Activated T-helper 1 cell treated with anti-CD3 and anti-CD28 coated beads, Interleukin-12 subunit alpha, Interleukin-12 subunit beta, Interleukin-2, Interleukin-4 antibody, amounts not matched to agents 30 ng/mL and 10 ng/mL and 1 ng/mL, durations not matched to agents 14 hours and 24 hours and 36 hours (primary cell): ENCODE data around the gene ULK4. TPM values are rescaled to one million over a fixed set of nuclear protein-coding genes. Genes with fewer than 3 reads are reported as not detected.

ENCODE experiments used
- DNase-seq: peaks from one replicate; pipeline ENCODE4 v3.0.0; 2021; ENCODE audit warnings: low spot score
- H3K27ac Mint-ChIP-seq: one replicate; pipeline ENCODE4 v1.8.0; 2021; ENCODE audit warnings: mild to moderate bottlenecking, mixed read lengths
- H3K27me3 Mint-ChIP-seq: one replicate; pipeline ENCODE4 v1.8.0; 2022; ENCODE audit warnings: mild to moderate bottlenecking, moderate library complexity, mixed read lengths; ENCODE audit not compliant: insufficient read depth
- H3K36me3 Mint-ChIP-seq: one replicate; pipeline ENCODE4 v1.8.0; 2021; ENCODE audit warnings: low read depth, mixed read lengths
- H3K4me1 Mint-ChIP-seq: one replicate; pipeline ENCODE4 v1.8.0; 2021; ENCODE audit warnings: low read depth, mixed read lengths
- H3K4me3 Mint-ChIP-seq: one replicate; pipeline ENCODE4 v1.8.0; 2021; ENCODE audit warnings: mild to moderate bottlenecking, moderate library complexity, mixed read lengths
- H3K9me3 Mint-ChIP-seq: one replicate; pipeline ENCODE4 v1.8.0; 2021; ENCODE audit warnings: mixed read lengths
- intact Hi-C: fragments of 100-400 bp; cut with micrococcal nuclease; formaldehyde crosslinking; loops from one replicate; pipeline ENCODE4 v1.15.1; 2024
- total RNA-seq: library from RNA; stranded (reverse); gene quantifications from 2 replicates; pipeline ENCODE4 v1.2.3, GENCODE V29; 2022

The ULK4 gene
- total RNA-seq, 1 donor from 2014 or later: 7.3 TPM

DNA sequence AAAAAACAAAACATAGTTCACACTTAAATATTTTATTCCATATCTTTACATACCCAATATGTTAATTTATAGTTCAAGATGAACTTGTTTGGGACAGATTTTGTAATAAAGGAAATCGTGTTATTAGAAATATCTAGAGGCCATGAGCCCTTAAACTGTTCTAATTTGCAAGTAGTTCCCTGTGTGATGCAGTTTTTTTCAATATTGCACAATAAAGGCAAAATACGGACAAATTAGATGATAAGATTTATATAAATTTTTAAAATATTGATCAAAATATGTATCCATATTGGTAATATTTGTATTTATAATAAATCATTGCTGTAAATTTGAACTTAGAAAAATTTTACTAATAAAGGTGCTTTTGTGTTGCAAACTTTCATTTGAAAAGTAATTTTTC is 738.8 kb downstream of the ULK4 start:
- H3K36me3 Mint-ChIP-seq: peaks cover 37% of the 10 kb centered on the region
- no peaks in the 10 kb centered on the region for H3K27me3 Mint-ChIP-seq
- no peaks in the 10 kb centered on the region for H3K9me3 Mint-ChIP-seq

DNA sequence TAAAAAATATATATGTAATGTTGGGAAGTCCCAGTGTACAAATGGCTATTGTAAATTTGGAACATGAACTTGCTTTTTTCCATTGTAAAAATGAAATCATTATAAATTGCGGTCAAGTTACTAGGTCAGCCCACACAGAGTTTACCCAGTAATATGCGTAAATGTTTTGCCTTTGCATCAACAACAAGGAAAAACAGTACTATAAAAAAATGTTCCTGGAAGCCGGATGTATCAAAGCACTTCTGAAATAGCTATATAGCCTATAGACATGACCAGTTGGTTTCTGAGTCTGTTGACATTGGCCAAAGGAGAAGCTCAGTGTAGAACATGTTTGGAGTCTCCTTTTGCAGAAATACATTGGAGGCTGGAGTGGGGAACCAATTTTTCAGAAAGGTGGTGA is 739.4 kb downstream of the ULK4 start:
- Mint-ChIP-seq H3K27me3 (no peaks in the 10 kb centered on the region), H3K27ac (no peak overlapping the region), H3K4me1 (peaks cover 42% of the 10 kb centered on the region), H3K4me3 (no peak overlapping the region), H3K9me3 (no peaks in the 10 kb centered on the region), H3K36me3 (peaks cover 31% of the 10 kb centered on the region)
- DNase-seq: no peak
- intact Hi-C loops: no loop called here

More for the DNA sequence above, 738.8 kb downstream of the ULK4 start:
- Mint-ChIP-seq H3K4me3 (no peak overlapping the region), H3K4me1 (peaks cover 44% of the 10 kb centered on the region), H3K27ac (no peak overlapping the region)
- no peak for DNase-seq
- intact Hi-C loops: no loop called here

DNA sequence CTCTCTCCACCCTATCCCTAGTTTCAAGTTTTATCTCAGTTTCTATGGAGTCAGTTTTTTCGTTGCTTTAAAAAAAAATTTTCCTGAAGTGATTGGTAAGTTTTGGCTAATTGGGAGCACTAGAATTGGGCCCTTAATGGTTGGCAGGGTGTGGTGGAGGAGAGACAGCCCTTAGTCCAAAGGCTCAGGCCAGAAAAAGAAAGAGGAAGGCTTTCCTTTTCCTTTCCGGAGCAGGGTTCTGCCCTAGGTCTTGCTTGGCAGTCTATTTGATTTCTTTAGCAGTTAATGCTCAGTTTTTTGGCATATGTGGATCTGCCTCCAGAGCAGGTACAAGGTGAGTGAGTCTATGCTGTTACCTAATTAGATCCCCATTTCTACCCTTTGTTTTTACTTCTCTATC is 739.9 kb downstream of the ULK4 start:
- Mint-ChIP-seq H3K4me3 (no peak overlapping the region), H3K27me3 (no peaks in the 10 kb centered on the region), H3K4me1 (peaks cover 44% of the 10 kb centered on the region), H3K36me3 (peaks cover 29% of the 10 kb centered on the region), H3K27ac (no peak overlapping the region), H3K9me3 (no peaks in the 10 kb centered on the region)
- intact Hi-C loops: no loop called here
- DNase-seq: no peak

DNA sequence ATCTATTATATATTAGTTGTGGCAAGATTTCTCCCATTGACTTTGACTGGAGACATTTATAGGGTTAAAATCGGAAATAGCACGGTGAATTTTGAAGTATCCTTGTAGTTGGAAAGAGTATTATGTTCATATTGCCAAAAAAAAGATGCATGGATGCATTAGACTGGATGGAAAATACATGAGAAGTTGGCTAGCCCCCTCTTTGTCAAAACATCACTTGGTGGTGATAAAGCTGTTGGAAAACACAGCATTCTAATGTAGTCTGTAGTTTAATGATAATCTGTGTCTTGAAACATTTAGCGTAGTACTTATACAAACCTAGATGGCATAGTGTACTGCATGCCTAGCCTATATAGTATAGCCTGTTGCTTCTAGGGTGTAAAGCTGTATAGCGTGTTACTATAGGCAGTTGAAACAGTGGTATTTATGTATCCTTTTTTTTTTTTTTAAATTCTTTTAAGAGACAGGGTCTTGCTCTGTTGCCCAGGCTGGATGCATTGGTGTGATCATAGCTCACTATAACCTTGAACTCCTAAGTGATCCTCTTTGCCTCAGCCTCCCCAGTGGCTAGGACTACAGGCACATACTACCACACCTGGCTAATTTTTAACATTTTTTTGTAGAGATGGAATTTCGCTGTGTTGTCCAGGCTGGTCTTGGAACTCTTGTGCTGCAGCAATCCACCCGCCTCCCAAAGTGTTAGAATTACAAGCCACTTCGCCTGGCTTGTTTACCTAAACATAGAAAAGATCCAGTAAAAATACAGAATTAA is 740.8 kb downstream of the ULK4 start:
- Mint-ChIP-seq H3K9me3 (no peaks in the 10 kb centered on the region), H3K4me1 (peaks cover 50% of the 10 kb centered on the region), H3K36me3 (peaks cover 22% of the 10 kb centered on the region), H3K4me3 (no peak overlapping the region), H3K27me3 (no peaks in the 10 kb centered on the region), H3K27ac (no peak overlapping the region)
- DNase-seq: no peak
- intact Hi-C loops: no loop called here

DNA sequence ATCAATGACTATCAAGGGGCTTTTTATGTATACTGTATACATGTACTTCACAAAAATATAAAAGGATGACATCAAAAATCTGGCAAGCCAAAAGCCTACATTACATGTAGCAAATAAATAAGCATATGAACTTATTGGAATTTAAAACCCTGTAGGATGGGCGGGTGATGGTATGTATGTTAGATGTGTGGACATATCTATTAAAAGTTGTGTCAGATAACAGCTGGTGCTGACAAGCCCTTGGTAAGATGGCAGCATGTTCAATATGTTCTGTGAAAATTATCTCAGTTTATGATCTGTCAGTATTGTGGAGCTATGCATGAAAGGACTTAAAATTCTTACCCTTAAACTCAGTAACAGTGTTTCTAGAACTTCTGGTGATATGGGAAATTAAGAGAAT is 742.5 kb downstream of the ULK4 start:
- H3K36me3 Mint-ChIP-seq: peaks cover 7% of the 10 kb centered on the region

DNA sequence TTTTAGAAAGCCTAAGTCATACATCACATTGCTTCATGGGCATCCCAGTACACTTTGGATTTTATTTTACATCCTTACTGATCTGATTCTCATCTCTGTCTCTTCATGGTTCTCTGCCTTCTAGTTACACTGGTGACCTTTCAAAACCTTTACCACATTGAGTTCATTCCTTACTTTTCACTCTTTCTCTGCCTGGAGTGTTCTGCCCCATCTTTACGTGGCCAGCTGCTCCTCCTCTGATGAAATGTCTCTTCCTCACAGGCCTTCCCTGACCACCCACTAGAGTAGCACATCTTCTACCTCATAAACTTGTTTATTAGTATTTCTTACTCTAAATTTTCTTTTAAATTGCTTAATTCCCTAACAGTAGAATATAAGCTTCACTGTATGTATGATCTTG is 744.9 kb downstream of the ULK4 start:
- Mint-ChIP-seq H3K36me3 (peaks cover 5% of the 10 kb centered on the region), H3K27ac (peak overlapping the region; percentile 7), H3K27me3 (no peaks in the 10 kb centered on the region), H3K9me3 (no peaks in the 10 kb centered on the region), H3K4me1 (peaks cover 67% of the 10 kb centered on the region), H3K4me3 (no peak overlapping the region)
- intact Hi-C loops: loop anchor here (2.0 kb wide), 1 partner anchor 16 kb away; no protein-coding TSS in a partner anchor
- no peak for DNase-seq

More for the DNA sequence above, 742.5 kb downstream of the ULK4 start:
- no peak for DNase-seq
- Mint-ChIP-seq H3K27me3 (no peaks in the 10 kb centered on the region), H3K4me3 (no peak overlapping the region), H3K4me1 (peaks cover 59% of the 10 kb centered on the region), H3K9me3 (no peaks in the 10 kb centered on the region), H3K27ac (no peak overlapping the region)
- intact Hi-C loops: no loop called here

DNA sequence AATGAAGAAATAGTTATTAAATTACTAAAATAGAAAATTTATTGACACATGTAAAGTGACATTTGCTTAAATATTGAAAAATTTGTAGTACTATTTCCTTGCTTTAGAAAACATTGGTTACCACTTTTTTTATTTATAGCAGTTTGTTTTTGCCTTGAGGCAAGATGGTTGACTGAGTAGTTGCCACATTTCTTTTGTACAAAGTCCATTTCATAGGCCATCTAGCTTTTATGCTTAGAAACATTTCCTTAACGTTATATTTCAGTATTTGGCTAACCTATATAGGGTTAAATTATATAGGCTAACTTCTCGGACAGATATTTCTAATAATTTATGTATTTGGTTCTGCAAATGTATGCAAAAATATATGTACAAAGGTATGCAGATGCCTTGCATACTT is 745.5 kb downstream of the ULK4 start:
- no peak overlapping the region for H3K4me3 Mint-ChIP-seq
- H3K4me1 Mint-ChIP-seq: peaks cover 67% of the 10 kb centered on the region
- peaks cover 10% of the 10 kb centered on the region for H3K36me3 Mint-ChIP-seq
- intact Hi-C loops: loop anchor here (2.0 kb wide), 1 partner anchor 16 kb away; no protein-coding TSS in a partner anchor
- H3K27me3 Mint-ChIP-seq: no peaks in the 10 kb centered on the region
- no peak for DNase-seq
- H3K9me3 Mint-ChIP-seq: no peaks in the 10 kb centered on the region
- H3K27ac Mint-ChIP-seq: no peak overlapping the region

DNA sequence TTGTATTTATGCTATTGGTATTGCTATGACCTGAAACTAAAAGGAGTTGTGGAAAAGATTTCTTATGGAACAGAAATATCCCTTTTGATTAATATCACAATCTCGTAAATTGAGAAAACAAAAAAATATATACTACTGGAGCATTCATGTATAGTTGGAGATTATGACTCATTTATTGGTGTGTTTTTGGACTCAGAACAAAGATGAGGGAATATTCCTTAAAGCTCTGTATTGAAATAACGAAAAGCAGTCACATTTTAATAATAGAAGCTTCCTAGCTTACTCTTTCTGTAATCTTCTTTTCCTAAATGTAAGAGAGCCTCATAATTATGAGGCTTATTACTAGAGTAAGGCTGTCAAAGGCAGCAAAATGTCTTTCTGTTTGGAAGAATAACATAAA is 748.3 kb downstream of the ULK4 start:
- Mint-ChIP-seq H3K4me3 (no peak overlapping the region), H3K9me3 (no peaks in the 10 kb centered on the region), H3K27me3 (no peaks in the 10 kb centered on the region), H3K4me1 (peaks cover 56% of the 10 kb centered on the region), H3K27ac (peak overlapping the region; percentile 57), H3K36me3 (peaks cover 18% of the 10 kb centered on the region)
- intact Hi-C loops: no loop called here
- no peak for DNase-seq

DNA sequence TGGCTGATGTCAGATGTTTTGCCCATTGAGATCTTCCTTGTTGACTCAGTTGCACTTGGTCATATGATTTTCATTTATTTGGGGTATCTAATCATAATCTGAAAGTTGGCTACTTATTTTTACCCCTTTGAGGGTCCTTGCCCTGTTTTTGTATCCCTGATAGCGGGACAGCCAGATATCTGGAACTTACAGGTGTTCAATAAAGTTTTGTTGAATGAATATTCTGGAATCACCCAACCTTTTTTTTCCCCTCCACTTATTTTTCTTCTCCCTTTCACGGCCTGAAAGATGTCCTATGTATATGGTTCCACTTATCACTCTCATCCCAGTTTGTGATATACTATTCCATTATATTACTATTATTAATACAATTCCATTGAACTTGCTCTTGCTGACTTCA is 749.8 kb downstream of the ULK4 start:
- H3K9me3 Mint-ChIP-seq: no peaks in the 10 kb centered on the region
- H3K36me3 Mint-ChIP-seq: peaks cover 22% of the 10 kb centered on the region
- H3K4me1 Mint-ChIP-seq: peaks cover 62% of the 10 kb centered on the region
- H3K4me3 Mint-ChIP-seq: no peak overlapping the region
- H3K27me3 Mint-ChIP-seq: no peaks in the 10 kb centered on the region
- no peak overlapping the region for H3K27ac Mint-ChIP-seq
- intact Hi-C loops: no loop called here
- DNase-seq: no peak

DNA sequence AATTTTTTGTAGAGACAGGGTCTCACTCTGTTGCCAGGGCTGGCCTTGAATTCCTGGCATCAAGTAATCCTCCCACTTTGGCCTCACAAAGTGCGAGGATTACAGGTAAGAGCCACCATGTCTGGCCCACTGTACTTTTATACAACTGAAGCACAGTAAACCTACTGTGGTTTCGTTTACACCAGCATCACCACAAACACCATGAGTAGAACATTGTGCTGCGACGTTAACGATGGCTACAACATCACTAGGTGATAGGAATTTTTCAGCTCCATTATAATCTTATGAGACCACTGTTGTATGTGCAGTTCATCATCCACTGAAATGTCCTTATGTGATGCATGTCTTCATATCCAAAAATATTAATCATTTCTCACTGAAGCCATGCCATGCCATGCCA is 750.9 kb downstream of the ULK4 start:
- intact Hi-C loops: no loop called here

DNA sequence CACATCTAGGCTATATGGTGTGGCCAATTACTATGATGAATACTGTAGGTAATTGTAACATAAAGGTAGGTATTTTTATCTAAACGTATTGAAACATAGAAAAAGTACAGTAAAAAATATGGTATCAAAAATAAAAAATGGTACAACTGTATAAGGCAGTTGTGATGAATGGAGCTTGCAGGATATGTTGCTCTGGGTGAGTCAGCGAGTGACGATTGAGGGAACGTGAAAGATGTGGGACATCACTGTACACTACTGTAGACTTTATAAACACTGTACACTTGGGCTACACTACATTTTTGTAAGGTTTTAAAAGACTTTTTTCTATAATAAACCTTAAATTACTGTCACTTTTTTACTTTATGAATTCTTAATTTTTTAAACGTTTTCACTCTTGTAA is 752.3 kb downstream of the ULK4 start:
- Mint-ChIP-seq H3K4me1 (peaks cover 67% of the 10 kb centered on the region), H3K27me3 (no peaks in the 10 kb centered on the region), H3K36me3 (peaks cover 20% of the 10 kb centered on the region), H3K27ac (no peak overlapping the region), H3K9me3 (no peaks in the 10 kb centered on the region), H3K4me3 (no peak overlapping the region)
- intact Hi-C loops: no loop called here
- DNase-seq: no peak

More for the DNA sequence above, 750.9 kb downstream of the ULK4 start:
- no peaks in the 10 kb centered on the region for H3K27me3 Mint-ChIP-seq
- H3K4me1 Mint-ChIP-seq: peaks cover 64% of the 10 kb centered on the region
- DNase-seq: no peak
- no peak overlapping the region for H3K27ac Mint-ChIP-seq
- H3K36me3 Mint-ChIP-seq: peaks cover 20% of the 10 kb centered on the region
- H3K9me3 Mint-ChIP-seq: no peaks in the 10 kb centered on the region
- H3K4me3 Mint-ChIP-seq: no peak overlapping the region

DNA sequence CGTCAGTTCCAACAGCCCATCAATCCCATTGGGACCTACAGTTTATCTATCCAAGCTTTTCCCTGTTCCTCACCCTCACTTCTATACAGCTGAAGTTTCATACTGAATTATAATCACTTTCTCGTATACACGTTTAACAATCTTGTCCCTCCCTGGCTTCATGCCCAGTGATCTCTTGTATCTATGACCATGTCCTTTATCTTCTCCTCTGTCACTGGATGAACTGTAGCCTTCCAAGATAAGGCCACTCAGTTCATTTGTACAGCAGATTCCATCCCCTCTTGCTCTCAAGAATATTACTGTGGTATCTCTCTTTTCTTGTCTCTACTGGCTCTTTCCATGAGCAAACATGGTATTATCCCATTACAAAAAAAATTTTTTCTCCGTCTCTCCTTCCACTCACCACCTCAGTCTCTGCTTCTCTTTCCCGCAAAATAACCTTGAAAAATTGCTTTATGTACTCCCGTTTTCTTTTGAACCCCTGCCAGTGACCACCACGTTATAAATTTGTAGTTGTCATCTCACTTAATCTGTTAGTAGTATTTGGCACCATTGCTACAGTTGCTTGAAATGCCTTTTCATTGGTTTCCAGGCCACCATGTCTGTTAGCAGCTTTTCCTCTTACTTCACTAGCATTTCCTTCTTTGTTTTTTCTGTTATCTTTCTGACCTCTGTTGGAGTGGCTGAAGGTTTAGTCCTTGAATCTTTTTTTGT is 753.2 kb downstream of the ULK4 start:
- no peak for DNase-seq
- H3K27ac Mint-ChIP-seq: no peak overlapping the region
- H3K9me3 Mint-ChIP-seq: no peaks in the 10 kb centered on the region
- H3K27me3 Mint-ChIP-seq: no peaks in the 10 kb centered on the region
- H3K4me3 Mint-ChIP-seq: no peak overlapping the region
- intact Hi-C loops: no loop called here
- peaks cover 20% of the 10 kb centered on the region for H3K36me3 Mint-ChIP-seq
- peaks cover 76% of the 10 kb centered on the region for H3K4me1 Mint-ChIP-seq

DNA sequence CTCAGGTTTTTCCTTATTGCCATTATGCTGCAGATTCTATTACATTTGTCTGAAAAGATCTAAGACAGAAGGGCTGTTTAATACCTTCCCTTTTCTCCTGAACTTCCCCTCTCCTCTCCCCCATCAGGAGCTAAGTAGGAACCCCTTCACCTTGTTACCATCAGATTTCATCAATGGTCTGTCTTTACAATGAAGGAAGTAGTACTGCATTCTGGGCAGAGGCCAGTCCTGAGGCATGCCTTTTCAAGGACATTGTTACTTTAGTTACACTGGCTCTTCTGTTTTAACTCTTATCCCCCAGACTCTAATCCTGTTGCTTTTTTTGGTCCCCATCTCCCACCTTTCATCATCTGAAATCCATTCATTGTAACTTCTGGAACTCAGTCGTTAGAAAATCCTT is 754.5 kb downstream of the ULK4 start:
- no peak overlapping the region for H3K4me3 Mint-ChIP-seq
- H3K4me1 Mint-ChIP-seq: peaks cover 77% of the 10 kb centered on the region
- intact Hi-C loops: no loop called here
- no peak overlapping the region for H3K27ac Mint-ChIP-seq
- H3K9me3 Mint-ChIP-seq: no peaks in the 10 kb centered on the region
- peaks cover 24% of the 10 kb centered on the region for H3K36me3 Mint-ChIP-seq
- H3K27me3 Mint-ChIP-seq: no peaks in the 10 kb centered on the region
- DNase-seq: no peak
